Heart left ventricle (tissue), 16 donors: ENCODE measurements around the gene GPC6. TPM values are rescaled to one million over a fixed set of nuclear protein-coding genes. Genes with fewer than 3 reads are reported as not detected.

Source experiments
- ATAC-seq, 4 donors: fragments of 200-7000 bp; cut with Tn5 transposase; one replicate each; pipeline ENCODE4 v1.9.1; 2020 to 2022; ENCODE audit warnings: moderate library complexity in 4 of 4, mild to moderate bottlenecking in 3 of 4, moderate number of reproducible peaks in 1 of 4
- DNase-seq, 5 donors: peaks; one replicate each; pipeline ENCODE4 v3.0.0-alpha.2; 2020
- H3K27ac ChIP-seq, 12 donors: fragments of 200-600 bp; sonication (generic) in 4 of 12; one replicate each; pipeline versions ENCODE4 v1.5.0 to v1.8.0; 2016 to 2022; ENCODE audit warnings: mild to moderate bottlenecking in 2 of 12
- H3K27me3 ChIP-seq, 9 donors: fragments of 200-600 bp; sonication (generic) in 2 of 9; one replicate each; pipeline versions ENCODE4 v1.5.1 to v1.8.0; 2016 to 2022; ENCODE audit warnings: mild to moderate bottlenecking in 3 of 9
- H3K36me3 ChIP-seq, 9 donors: fragments of 200-600 bp; sonication (generic) in 2 of 9; one replicate each; pipeline versions ENCODE4 v1.5.0 to v1.8.0; 2018 to 2022; ENCODE audit warnings: mild to moderate bottlenecking in 2 of 9
- H3K4me1 ChIP-seq, 12 donors: fragments of 200-600 bp; sonication (generic) in 4 of 12; one replicate each; pipeline versions ENCODE4 v1.5.0 to v1.8.0; 2016 to 2022; ENCODE audit warnings: mild to moderate bottlenecking in 3 of 12
- H3K4me3 ChIP-seq, 12 donors: fragments of 200-600 bp; sonication (generic) in 4 of 12; one replicate each; pipeline versions ENCODE4 v1.5.0 to v1.8.0; 2017 to 2022; ENCODE audit warnings: mild to moderate bottlenecking in 9 of 12, moderate library complexity in 4 of 12
- H3K9me3 ChIP-seq, 12 donors: fragments of 200-600 bp; sonication (generic) in 4 of 12; one replicate each; pipeline versions ENCODE4 v1.5.0 to v1.8.0; 2016 to 2022; ENCODE audit warnings: mild to moderate bottlenecking in 1 of 12
- POLR2A ChIP-seq, 2 donors: fragments of 450-650 bp; IDR thresholded peaks; one replicate each; pipeline ENCODE4 v1.6.1; 2017; ENCODE audit warnings: antibody characterized with exemption in 2 of 2, mild to moderate bottlenecking in 2 of 2, moderate library complexity in 2 of 2
- WGBS, 4 donors: extraction: QIAGEN DNeasy Blood & Tissue Kit in 2 of 4; methylation state at CpG; one replicate each; pipeline versions ENCODE4 v1.1.5 to v1.1.7; 2013 to 2018; 5-methylcytosine and 5-hydroxymethylcytosine counted together
- intact Hi-C, 10 donors: fragments of 100-400 bp; cut with DNase I; formaldehyde crosslinking; loops; one replicate each; pipeline versions ENCODE4 v1.11.1 to v1.14.2; 2022
- polyA plus RNA-seq, 2 donors: library from polyadenylated mRNA; stranded (reverse); fragments of 200-250 nt; gene quantifications; one replicate each; pipeline ENCODE4 v1.2.3, GENCODE V29; 2013
- total RNA-seq, 9 donors: library from RNA; depleted of rRNA in 2 of 9; stranded (reverse); fragments of >200 nt in 2 of 9; fragmentation: NEBNext Ultra II Directional in 3 of 9; extraction: Animal tissue kit (Norgen Biotek cat#: 25700) in 3 of 9; gene quantifications; one replicate each; pipeline versions ENCODE4 v1.1.0 to v1.2.4, GENCODE V29; 2016 to 2023
- TF ChIP-seq, protein P1 (sequence below), 12 donors: fragments of 200-600 bp; sonication (generic) in 4 of 12; IDR thresholded peaks; one replicate each; pipeline versions ENCODE4 v1.5.0 to v1.8.0; 2018 to 2022; ENCODE audit warnings: antibody characterized with exemption in 12 of 12, mild to moderate bottlenecking in 5 of 12
- donor health status: ischemic (EF 13 %, LVEDD 7.1; RV severe dilation, severe dysfunction).
- donor health status: healthy with polysubstance abuse.
- donor health status: DM: no; HTN: yes; CAD: no.
- donor health status: DM: no; HTN: no; CAD: no.
- donor health status: ischemic (EF 25% LVEDD 6.9; RV normal size, moderate dysfunction).
- donor health status: ischemic (EF 25% LVEDD 5.7; RV mildly dilated, moderate dysfunction).
- donor health status: healthy.
- donor health status: DM: yes; HTN: yes; CAD: no.
- donor health status: ischemic (EF 35%, LVEDD 5.7; RV mildly dilated, moderate dysfunction).
- donor health status: nonischemic (EF 11% LVEDD 7.7; RV severe dilation, severe dysfunction).
- donor health status: DM: yes; HTN: yes; CAD: no.
- donor health status: PGD.
- donor health status: ischemic (EF 29% LVEDD 5.4; RV normal size, mild dysfunction).
- donor health status: nonischemic (EF 23%, LVEDD 6.1; RV moderate dilation, normal function).

GPC6 gene
- total and polyA plus RNA-seq, 11 donors, result 0.08 to 6.2 (median 2.0) TPM

DNA sequence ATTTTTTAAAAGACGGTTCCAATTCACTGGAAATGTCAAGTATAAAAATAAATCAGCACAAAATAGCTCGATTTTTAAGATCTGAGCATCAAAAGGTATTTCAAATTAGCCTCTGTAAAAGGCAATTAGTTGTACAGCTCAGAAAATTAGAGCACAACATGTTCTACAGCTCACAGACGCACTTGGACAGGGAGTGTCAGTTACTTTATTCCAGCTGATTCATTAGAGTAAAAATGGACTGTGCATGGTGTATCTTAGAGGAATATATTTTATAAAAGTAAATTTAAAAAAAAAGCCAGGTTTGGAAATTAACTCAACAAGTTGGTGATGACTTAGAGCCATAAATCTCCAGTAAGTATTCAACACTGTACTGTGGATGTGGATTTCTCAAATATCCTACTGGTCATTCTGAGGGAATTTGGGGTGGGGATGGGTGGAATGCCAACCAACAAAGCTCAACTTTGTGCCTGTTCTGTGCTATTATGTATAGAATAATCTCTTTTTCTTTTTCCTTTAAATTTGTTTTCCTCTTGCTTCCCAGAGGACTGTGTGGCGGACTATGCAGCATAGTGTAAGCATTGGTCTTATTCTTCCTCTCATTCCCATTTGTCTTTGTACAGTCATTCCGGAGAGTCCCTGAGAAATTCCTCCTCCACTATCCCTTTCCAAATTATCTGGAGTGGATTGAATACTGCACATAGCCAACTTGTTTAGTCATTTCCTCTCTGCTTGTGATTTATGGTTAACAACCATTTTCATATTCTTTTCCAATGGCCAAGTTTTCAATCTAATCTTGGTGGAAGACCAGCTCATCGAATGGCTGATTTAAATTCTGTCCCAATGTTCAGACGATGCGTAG, 1083.6 kb downstream of the GPC6 start:
- no peaks in the 10 kb centered on the region for H3K9me3 ChIP-seq
- peaks cover 0 to 34% (median 2%) of the 10 kb centered on the region in 12 donors for H3K4me1 ChIP-seq
- peak overlapping the region in 6 of 12 donors; percentile 5 to 63 (median 37) for H3K27ac ChIP-seq
- WGBS, 4 donors, result 64 to 75% (median 67%) methylated on average over 8 of the region's 8 CpGs
- DNase-seq (no peak), ATAC-seq (peak; percentile 50 to 77 (median 62))
- intact Hi-C loops, result loop anchor here in 1 of 10 donors (5.0 kb wide), 1 partner anchor 78 kb away; no protein-coding TSS in a partner anchor
- TF ChIP-seq, protein P1, sequence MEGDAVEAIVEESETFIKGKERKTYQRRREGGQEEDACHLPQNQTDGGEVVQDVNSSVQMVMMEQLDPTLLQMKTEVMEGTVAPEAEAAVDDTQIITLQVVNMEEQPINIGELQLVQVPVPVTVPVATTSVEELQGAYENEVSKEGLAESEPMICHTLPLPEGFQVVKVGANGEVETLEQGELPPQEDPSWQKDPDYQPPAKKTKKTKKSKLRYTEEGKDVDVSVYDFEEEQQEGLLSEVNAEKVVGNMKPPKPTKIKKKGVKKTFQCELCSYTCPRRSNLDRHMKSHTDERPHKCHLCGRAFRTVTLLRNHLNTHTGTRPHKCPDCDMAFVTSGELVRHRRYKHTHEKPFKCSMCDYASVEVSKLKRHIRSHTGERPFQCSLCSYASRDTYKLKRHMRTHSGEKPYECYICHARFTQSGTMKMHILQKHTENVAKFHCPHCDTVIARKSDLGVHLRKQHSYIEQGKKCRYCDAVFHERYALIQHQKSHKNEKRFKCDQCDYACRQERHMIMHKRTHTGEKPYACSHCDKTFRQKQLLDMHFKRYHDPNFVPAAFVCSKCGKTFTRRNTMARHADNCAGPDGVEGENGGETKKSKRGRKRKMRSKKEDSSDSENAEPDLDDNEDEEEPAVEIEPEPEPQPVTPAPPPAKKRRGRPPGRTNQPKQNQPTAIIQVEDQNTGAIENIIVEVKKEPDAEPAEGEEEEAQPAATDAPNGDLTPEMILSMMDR (IDR thresholded peaks at IDR 0.05), result no peak
- TF ChIP-seq POLR2A (IDR thresholded peaks at IDR 0.05), result no peak
- H3K4me3 ChIP-seq, result no peak overlapping the region
- no peaks in the 10 kb centered on the region for H3K36me3 ChIP-seq
- no peaks in the 10 kb centered on the region for H3K27me3 ChIP-seq

DNA sequence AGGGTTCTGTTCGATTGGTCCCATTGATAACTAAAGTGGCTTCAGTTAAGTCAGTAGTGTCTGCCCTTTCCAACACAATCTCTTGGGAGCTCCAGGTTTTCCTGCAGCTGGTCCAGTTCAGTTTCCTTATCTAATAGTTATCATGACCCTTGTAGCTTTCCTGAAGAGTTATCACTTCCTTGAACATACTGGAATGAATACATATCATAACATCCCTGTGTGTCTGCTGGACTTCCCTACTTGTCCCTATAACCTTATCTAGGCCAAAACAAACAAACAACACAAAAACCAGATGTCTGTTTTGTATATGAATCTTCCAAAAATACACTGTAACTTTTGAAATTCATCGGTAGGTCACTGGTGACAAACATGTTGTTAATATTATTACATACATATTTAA, 1085.3 kb downstream of the GPC6 start:
- TF ChIP-seq, protein P1 (IDR thresholded peaks at IDR 0.05), result no peak
- no peak for TF ChIP-seq POLR2A (IDR thresholded peaks at IDR 0.05)
- Histone ChIP-seq H3K4me3 (no peak overlapping the region), H3K27ac (peak overlapping the region in 4 of 12 donors; percentile 27 to 57 (median 39)), H3K9me3 (no peaks in the 10 kb centered on the region), H3K27me3 (no peaks in the 10 kb centered on the region), H3K36me3 (no peaks in the 10 kb centered on the region), H3K4me1 (peaks cover 0 to 29% (median 2%) of the 10 kb centered on the region in 12 donors)
- WGBS, 4 donors, result 32 to 48% (median 44%) methylated on average over 2 of the region's 2 CpGs
- DNase-seq (no peak), ATAC-seq (no peak)
- intact Hi-C loops, result loop anchor here in 1 of 10 donors (5.0 kb wide), 1 partner anchor 80 kb away; no protein-coding TSS in a partner anchor

- Histone ChIP-seq H3K27ac (peak overlapping the region in 5 of 12 donors; percentile 21 to 57 (median 38)), H3K36me3 (no peaks in the 10 kb centered on the region), H3K27me3 (no peaks in the 10 kb centered on the region), H3K9me3 (no peaks in the 10 kb centered on the region), H3K4me3 (no peak overlapping the region), H3K4me1 (peaks cover 0 to 34% (median 2%) of the 10 kb centered on the region in 12 donors)
- intact Hi-C loops, result loop anchor here in 1 of 10 donors (5.0 kb wide), 1 partner anchor 80 kb away; no protein-coding TSS in a partner anchor
- DNase-seq, result no peak
- TF ChIP-seq, protein P1 (IDR thresholded peaks at IDR 0.05), result no peak
- no peak for TF ChIP-seq POLR2A (IDR thresholded peaks at IDR 0.05)
- 63 to 81% (median 72%) methylated on average over 15 of the region's 15 CpGs for WGBS, 4 donors
- ATAC-seq, result peak in 1 of 4 donors; percentile 7
Observed at GRCh38 chr13:94312511-94313216, 1086.1 kb downstream of the GPC6 start.
